GM18909 (cell line): Measurements from ENCODE around the gene EIF4G3.
"Not testable (repeated sequence)": the region's sequence is repeated elsewhere in the genome, so short reads cannot be mapped to it uniquely, and the experiment has no call there.

Experiments
- ATAC-seq: cut with Tn5 transposase; IDR thresholded peaks from one replicate; pipeline ENCODE4 v1.9.1; 2021; ENCODE audit warnings: mild to moderate bottlenecking; ENCODE audit not compliant: unreplicated experiment, poor library complexity

EIF4G3 gene

GRCh38 chr1:21082073-21082472 lies 94.6 kb downstream of the EIF4G3 start:
- ATAC-seq = no peak

- no peak for ATAC-seq
Measured at GRCh38 chr1:21077085-21077484, 99.6 kb downstream of the EIF4G3 start.

- ATAC-seq = no peak
Measured at GRCh38 chr1:21072721-21073120, 104.0 kb downstream of the EIF4G3 start.

- ATAC-seq = no peak
Measured at GRCh38 chr1:21069549-21069948, 107.1 kb downstream of the EIF4G3 start.

GRCh38 chr1:21068937-21069336 lies 107.8 kb downstream of the EIF4G3 start:
- no peak for ATAC-seq

GRCh38 chr1:21067551-21068227 lies 109.0 kb downstream of the EIF4G3 start:
- ATAC-seq = no peak

- ATAC-seq = no peak
Measured at GRCh38 chr1:21066356-21067012, 110.2 kb downstream of the EIF4G3 start.

- ATAC-seq = no peak
Measured at GRCh38 chr1:21065851-21066250, 110.8 kb downstream of the EIF4G3 start.

GRCh38 chr1:21064057-21064456 lies 112.6 kb downstream of the EIF4G3 start:
- ATAC-seq = no peak

- no peak for ATAC-seq
Measured at GRCh38 chr1:21060523-21060922, 116.2 kb downstream of the EIF4G3 start.

- no peak for ATAC-seq
Measured at GRCh38 chr1:21059021-21059420, 117.7 kb downstream of the EIF4G3 start.

- no peak for ATAC-seq
Measured at GRCh38 chr1:21058035-21058793, 118.5 kb downstream of the EIF4G3 start.

- not testable (repeated sequence) for ATAC-seq
Measured at GRCh38 chr1:21053189-21053928, 123.3 kb downstream of the EIF4G3 start.

- ATAC-seq = no peak
Measured at GRCh38 chr1:21052034-21052433, 124.7 kb downstream of the EIF4G3 start.

- ATAC-seq = no peak
Measured at GRCh38 chr1:21051177-21051825, 125.4 kb downstream of the EIF4G3 start.

GRCh38 chr1:21050031-21050430 lies 126.7 kb downstream of the EIF4G3 start:
- no peak for ATAC-seq

GRCh38 chr1:21048462-21048861 lies 128.2 kb downstream of the EIF4G3 start:
- ATAC-seq = no peak

- no peak for ATAC-seq
Measured at GRCh38 chr1:21046132-21046531, 130.6 kb downstream of the EIF4G3 start.

GRCh38 chr1:21045351-21045750 lies 131.3 kb downstream of the EIF4G3 start:
- no peak for ATAC-seq

- no peak for ATAC-seq
Measured at GRCh38 chr1:21042929-21043605, 133.6 kb downstream of the EIF4G3 start.
